ENCODE results near the gene ZNF260.

DNA sequence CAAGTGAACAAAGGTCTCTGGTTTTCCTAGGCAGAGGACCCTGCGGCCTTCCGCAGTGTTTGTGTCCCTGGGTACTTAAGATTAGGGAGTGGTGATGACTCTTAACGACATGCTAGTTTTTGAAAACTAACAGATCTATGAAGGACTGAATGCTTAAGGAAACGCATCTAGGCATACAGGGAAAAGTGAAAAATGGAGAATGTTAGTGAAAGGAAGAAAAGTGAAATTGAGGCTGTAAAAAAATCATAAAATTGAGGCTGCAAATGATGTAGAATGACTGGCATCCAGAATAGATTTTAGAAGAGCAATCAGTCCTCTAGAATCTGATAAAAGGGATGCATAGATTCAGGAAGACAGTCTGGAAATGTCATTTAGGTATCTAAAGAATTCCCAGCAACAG, 3.5 kb downstream of the ZNF260 start:
- TF ChIP-seq POLR2A (IDR thresholded peaks at IDR 0.05; ENCODE audit: low read depth, low read length) (no peak), POLR2AphosphoS5 (IDR thresholded peaks at IDR 0.05; ENCODE audit: low read depth, low read length) (no peak), TAF1 (IDR thresholded peaks at IDR 0.05; ENCODE audit: borderline replicate concordance, low read depth, low read length) (no peak)

All from GM12892 (cell line).